KMS-11 (cell line): ENCODE measurements around the gene CLECL1.
"Not testable (repeated sequence)": the region's sequence is repeated elsewhere in the genome, so short reads cannot be mapped to it uniquely, and the experiment has no call there.

ENCODE experiments used
- H2AFZ ChIP-seq: fragments of 200-600 bp; sonication (generic); 2 replicates; pipeline ENCODE4 v1.6.1; 2016; ENCODE audit warnings: antibody characterized with exemption, mixed run types, low read depth
- H3K27ac ChIP-seq: fragments of 200-600 bp; sonication (generic); 2 replicates; pipeline ENCODE4 v1.6.1; 2016; ENCODE audit warnings: mild to moderate bottlenecking, mixed run types
- H3K27me3 ChIP-seq: fragments of 200-600 bp; sonication (generic); 2 replicates; pipeline ENCODE4 v1.6.1; 2017; ENCODE audit warnings: mild to moderate bottlenecking, low read depth, mixed run types, moderate library complexity; ENCODE audit not compliant: insufficient read depth
- H3K36me3 ChIP-seq: fragments of 200-600 bp; sonication (generic); 2 replicates; pipeline ENCODE4 v1.6.1; 2017; ENCODE audit warnings: mild to moderate bottlenecking, mixed run types; ENCODE audit not compliant: insufficient read depth
- H3K4me1 ChIP-seq: fragments of 200-600 bp; sonication (generic); 2 replicates; pipeline ENCODE4 v1.6.1; 2016; ENCODE audit warnings: mild to moderate bottlenecking, low read depth, mixed run types; ENCODE audit not compliant: poor library complexity, severe bottlenecking
- H3K4me2 ChIP-seq: fragments of 200-600 bp; sonication (generic); 2 replicates; pipeline ENCODE4 v1.7.0; 2016; ENCODE audit warnings: mild to moderate bottlenecking, mixed run types
- H3K4me3 ChIP-seq: fragments of 200-600 bp; sonication (generic); IDR thresholded peaks from 2 replicates; pipeline ENCODE4 v1.6.1; 2017; ENCODE audit warnings: low read depth, low read length, mixed read lengths; ENCODE audit not compliant: insufficient read depth
- H3K79me2 ChIP-seq: fragments of 200-600 bp; sonication (generic); 2 replicates; pipeline ENCODE4 v1.6.1; 2016; ENCODE audit warnings: low read depth, mixed run types; ENCODE audit not compliant: insufficient read depth
- H3K9ac ChIP-seq: fragments of 200-600 bp; sonication (generic); 2 replicates; pipeline ENCODE4 v1.6.1; 2016; ENCODE audit warnings: mild to moderate bottlenecking, mixed run types
- H4K20me1 ChIP-seq: fragments of 200-600 bp; sonication (generic); 2 replicates; pipeline ENCODE4 v1.6.1; 2016; ENCODE audit warnings: mild to moderate bottlenecking, mixed run types; ENCODE audit not compliant: insufficient read depth
- TF ChIP-seq, protein P1 (sequence below): fragments of 200-600 bp; sonication (generic); conservative IDR thresholded peaks from 2 replicates; pipeline ENCODE4 v1.6.1; 2017; ENCODE audit warnings: low read depth, mild to moderate bottlenecking, antibody characterized with exemption, low read length, moderate library complexity, mixed read lengths

CLECL1 gene

DNA sequence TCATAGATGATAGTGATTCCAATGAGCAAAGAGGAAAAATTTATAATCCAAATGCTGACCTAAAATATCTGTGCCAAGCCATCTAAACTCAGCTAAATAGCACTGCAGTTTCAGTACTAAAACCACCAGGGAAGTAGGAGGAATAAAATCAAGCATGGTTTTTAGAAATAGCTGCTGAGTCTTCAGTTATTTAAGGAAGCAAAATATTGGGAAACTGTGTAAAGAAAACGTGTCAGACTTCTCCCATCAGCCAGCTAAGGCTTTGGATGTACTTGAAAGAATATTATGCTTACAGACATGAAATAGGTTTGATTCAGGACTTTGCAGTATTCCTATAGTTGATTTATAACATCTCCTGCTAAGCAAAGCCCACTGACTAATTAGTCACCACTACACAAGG lies 38.7 kb downstream of the CLECL1 start:
- Histone ChIP-seq H3K27ac (no peak overlapping the region; the same call in 1 of the 2 replicates), H3K4me2 (no peak overlapping the region; the same call in 1 of the 2 replicates), H3K4me1 (peaks cover 17% of the 10 kb centered on the region), H2AFZ (no peak overlapping the region), H4K20me1 (no peaks in the 10 kb centered on the region), H3K36me3 (no peaks in the 10 kb centered on the region), H3K27me3 (no peaks in the 10 kb centered on the region), H3K9ac (no peak overlapping the region), H3K4me3 (no peak overlapping the region), H3K79me2 (no peaks in the 10 kb centered on the region)
- TF ChIP-seq, protein P1, sequence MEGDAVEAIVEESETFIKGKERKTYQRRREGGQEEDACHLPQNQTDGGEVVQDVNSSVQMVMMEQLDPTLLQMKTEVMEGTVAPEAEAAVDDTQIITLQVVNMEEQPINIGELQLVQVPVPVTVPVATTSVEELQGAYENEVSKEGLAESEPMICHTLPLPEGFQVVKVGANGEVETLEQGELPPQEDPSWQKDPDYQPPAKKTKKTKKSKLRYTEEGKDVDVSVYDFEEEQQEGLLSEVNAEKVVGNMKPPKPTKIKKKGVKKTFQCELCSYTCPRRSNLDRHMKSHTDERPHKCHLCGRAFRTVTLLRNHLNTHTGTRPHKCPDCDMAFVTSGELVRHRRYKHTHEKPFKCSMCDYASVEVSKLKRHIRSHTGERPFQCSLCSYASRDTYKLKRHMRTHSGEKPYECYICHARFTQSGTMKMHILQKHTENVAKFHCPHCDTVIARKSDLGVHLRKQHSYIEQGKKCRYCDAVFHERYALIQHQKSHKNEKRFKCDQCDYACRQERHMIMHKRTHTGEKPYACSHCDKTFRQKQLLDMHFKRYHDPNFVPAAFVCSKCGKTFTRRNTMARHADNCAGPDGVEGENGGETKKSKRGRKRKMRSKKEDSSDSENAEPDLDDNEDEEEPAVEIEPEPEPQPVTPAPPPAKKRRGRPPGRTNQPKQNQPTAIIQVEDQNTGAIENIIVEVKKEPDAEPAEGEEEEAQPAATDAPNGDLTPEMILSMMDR, result no peak

DNA sequence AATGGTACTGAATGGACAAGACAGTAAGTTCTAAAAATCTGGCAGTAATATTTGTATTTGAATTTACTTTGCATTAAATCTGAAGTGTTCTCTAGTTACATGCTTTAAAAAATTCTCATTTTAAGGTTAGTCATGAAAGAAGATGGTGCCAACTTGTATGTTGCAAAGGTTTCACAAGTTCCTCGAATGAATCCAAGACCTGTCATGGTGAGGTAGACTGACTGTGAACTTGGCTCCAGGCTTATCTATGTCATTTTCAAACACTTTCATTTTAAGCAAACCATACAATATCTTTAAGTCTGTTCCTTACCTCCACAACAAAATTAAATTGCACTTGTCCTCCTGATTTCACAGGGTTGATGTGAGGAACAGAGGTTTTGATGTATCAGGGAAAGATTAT lies 40.0 kb downstream of the CLECL1 start:
- H3K27ac ChIP-seq, result no peak overlapping the region
- H3K4me2 ChIP-seq, result no peak overlapping the region
- no peaks in the 10 kb centered on the region for H4K20me1 ChIP-seq
- no peaks in the 10 kb centered on the region for H3K79me2 ChIP-seq
- TF ChIP-seq, protein P1, result no peak
- H3K36me3 ChIP-seq, result no peaks in the 10 kb centered on the region
- H3K4me1 ChIP-seq, result peaks cover 17% of the 10 kb centered on the region
- no peak overlapping the region for H2AFZ ChIP-seq
- H3K27me3 ChIP-seq, result no peaks in the 10 kb centered on the region
- H3K9ac ChIP-seq, result no peak overlapping the region
- H3K4me3 ChIP-seq, result no peak overlapping the region

DNA sequence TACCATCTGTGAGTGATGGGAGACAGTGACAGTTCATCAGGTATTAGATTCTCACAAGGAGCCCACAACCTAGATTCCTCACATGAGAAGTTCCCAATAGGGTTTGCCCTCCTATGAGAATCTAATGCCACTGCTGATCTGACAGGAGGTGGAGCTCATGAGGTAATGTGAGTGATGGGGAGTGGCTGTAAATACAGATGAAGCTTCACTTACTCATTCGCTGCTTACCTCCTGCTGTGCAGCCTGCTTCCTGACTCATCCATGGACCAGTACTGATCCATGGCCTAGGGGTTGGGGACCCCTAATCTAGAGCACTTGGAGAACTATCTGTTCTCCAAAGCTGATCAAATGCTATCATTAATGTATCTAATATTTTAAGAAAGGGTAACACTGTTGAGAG lies 45.7 kb downstream of the CLECL1 start:
- Histone ChIP-seq H2AFZ (no peak overlapping the region), H3K27ac (no peak overlapping the region), H3K79me2 (no peaks in the 10 kb centered on the region), H3K4me3 (no peak overlapping the region), H4K20me1 (no peaks in the 10 kb centered on the region), H3K36me3 (no peaks in the 10 kb centered on the region), H3K9ac (no peak overlapping the region), H3K4me2 (no peak overlapping the region), H3K27me3 (no peaks in the 10 kb centered on the region), H3K4me1 (peaks cover 8% of the 10 kb centered on the region)
- TF ChIP-seq, protein P1, result no peak

DNA sequence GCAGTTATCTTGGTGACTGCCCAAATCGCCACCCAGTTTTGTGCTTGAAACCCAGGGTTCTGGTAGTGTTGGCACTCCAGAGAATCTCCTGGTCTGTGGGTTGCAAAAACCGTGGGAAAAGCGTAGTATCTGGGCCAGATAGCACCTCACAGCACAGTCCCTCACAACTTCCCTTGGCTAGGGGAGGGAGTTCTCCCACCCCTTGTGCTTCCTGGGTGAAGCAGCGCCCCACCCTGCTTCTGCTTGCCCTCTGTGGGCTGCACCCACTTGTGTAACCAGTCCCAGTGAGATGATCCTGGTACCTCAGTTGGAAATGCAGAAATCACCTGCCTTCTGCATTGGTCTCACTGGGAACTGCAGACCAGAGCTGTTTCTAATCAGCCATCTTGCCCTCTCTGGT lies 47.0 kb downstream of the CLECL1 start:
- Histone ChIP-seq H3K36me3 (no peaks in the 10 kb centered on the region), H3K79me2 (no peaks in the 10 kb centered on the region), H3K27ac (no peak overlapping the region), H3K9ac (no peak overlapping the region), H4K20me1 (no peaks in the 10 kb centered on the region), H3K27me3 (no peaks in the 10 kb centered on the region), H3K4me3 (no peak overlapping the region), H3K4me1 (peaks cover 8% of the 10 kb centered on the region), H3K4me2 (no peak overlapping the region), H2AFZ (no peak overlapping the region)
- TF ChIP-seq, protein P1, result no peak

DNA sequence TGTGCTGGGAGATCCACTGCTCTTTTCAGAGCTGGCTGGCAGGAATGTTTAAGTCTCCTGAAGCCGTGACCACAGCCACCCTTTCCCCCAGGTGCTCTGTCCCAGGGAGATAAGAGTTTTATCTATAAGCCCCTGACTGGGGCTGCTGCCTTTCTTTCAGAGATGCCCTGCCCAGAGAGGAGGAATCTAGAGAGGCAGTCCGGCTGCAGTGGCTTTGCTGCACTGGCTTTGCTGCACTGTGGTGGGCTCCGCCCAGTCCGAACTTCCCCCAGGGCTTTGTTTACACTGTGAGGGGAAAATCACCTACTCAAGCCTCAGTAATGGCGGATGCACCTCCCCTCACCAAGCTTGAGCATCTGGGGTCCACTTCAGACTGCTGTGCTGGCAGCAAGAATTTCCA lies 47.5 kb downstream of the CLECL1 start:
- H3K4me2 ChIP-seq, H3K27ac ChIP-seq, H3K4me1 ChIP-seq, H3K27me3 ChIP-seq, H2AFZ ChIP-seq, H3K4me3 ChIP-seq, H3K36me3 ChIP-seq, H3K79me2 ChIP-seq, H4K20me1 ChIP-seq, H3K9ac ChIP-seq: not testable (repeated sequence)

DNA sequence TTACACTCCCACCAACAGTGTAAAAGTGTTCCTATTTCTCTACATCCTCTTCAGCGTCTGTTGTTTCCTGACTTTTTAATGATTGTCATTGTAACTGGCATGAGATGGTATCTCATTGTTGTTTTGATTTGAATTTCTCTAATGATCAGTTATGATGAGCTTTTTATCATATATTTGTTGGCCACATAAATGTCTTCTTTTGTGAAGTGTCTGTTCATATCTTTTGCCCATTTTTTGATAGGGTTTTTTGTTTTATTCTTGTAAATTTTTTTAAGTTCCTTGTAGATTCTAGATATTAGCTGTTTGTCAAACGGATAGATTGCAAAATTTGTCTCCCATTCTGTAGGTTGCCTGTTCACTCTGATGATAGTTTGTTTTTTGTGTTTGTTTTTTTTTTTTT lies 49.9 kb downstream of the CLECL1 start:
- not testable (repeated sequence) for H3K4me1 ChIP-seq, H3K27me3 ChIP-seq, H3K36me3 ChIP-seq, H3K9ac ChIP-seq, H3K4me3 ChIP-seq, H2AFZ ChIP-seq, H3K27ac ChIP-seq, H3K4me2 ChIP-seq, H3K79me2 ChIP-seq, H4K20me1 ChIP-seq

DNA sequence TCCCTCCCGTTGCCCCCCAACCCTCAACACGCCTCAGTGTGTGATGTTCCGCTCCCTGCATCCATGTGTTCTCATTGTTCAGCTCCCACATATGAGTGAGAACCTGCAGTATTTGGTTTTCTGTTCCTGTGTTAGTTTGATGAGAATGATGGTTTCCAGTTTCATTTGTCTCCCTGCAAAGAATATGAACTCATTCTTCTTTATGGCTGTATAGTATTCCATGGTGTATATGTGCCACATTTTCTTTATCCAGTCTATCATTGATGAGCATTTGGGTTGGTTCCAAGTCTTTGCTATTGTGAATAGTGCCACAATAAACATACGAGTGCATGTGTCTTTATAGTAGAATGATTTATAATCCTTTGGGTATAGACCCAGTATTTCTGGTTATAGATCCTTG lies 50.4 kb downstream of the CLECL1 start:
- not testable (repeated sequence) for H3K4me3 ChIP-seq, H2AFZ ChIP-seq, H3K36me3 ChIP-seq, H3K9ac ChIP-seq, H3K79me2 ChIP-seq, H3K4me2 ChIP-seq, H3K27me3 ChIP-seq, H4K20me1 ChIP-seq, H3K27ac ChIP-seq, H3K4me1 ChIP-seq
